ENCODE measurements around the gene NOVA1. TPM values are rescaled to one million over a fixed set of nuclear protein-coding genes. Genes with fewer than 3 reads are reported as not detected.
"Not testable (repeated sequence)": the region's sequence is repeated elsewhere in the genome, so short reads cannot be mapped to it uniquely, and the experiment has no call there.

Gene NOVA1
- 119 and 121 TPM in 2 replicates for polyA plus RNA-seq
- 278 and 387 TPM in 2 replicates for polyA minus RNA-seq

DNA sequence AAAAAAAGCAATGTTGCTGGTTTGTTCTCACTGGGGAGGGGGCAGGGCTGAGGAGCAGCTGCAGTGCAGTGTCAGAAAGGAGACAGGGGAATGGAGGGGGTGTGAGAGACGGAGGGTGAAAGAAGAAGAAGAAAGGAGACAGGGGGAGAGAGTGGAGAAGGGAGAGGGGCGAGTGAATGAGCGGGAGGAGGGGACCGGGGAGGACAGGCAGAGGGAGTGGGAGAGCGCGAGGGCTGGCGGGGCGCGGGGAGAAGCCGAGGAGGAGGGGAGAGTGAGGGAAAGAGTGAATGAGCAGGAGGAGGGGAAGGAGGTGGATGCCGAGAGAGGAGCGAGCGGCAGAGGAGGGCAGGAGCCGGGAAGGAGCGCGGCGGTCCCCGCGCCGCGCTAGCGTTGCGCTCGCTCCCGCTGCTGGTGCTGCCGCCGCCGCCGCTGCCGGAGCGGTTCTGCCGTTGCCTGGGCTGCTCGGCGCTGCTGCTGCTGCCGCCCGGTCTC is at the start of gene NOVA1:
Gene NOVA1 (minus strand): TSS at position 445 of the 492 bp plus-strand sequence. CDS start 597 bp downstream, outside the sequence.
- H3K4me3 ChIP-seq (ENCODE audit: low read length): peak within 1 kb of the TSS; percentile 84
- H3K9ac ChIP-seq (ENCODE audit: low read length): peak within 1 kb of the TSS; percentile 96
- no peaks in the 10 kb centered on the region for H4K20me1 ChIP-seq (ENCODE audit: insufficient read depth)
- no peaks in the 10 kb centered on the region for H3K9me3 ChIP-seq (ENCODE audit: low read length)
- TF ChIP-seq, protein P1, sequence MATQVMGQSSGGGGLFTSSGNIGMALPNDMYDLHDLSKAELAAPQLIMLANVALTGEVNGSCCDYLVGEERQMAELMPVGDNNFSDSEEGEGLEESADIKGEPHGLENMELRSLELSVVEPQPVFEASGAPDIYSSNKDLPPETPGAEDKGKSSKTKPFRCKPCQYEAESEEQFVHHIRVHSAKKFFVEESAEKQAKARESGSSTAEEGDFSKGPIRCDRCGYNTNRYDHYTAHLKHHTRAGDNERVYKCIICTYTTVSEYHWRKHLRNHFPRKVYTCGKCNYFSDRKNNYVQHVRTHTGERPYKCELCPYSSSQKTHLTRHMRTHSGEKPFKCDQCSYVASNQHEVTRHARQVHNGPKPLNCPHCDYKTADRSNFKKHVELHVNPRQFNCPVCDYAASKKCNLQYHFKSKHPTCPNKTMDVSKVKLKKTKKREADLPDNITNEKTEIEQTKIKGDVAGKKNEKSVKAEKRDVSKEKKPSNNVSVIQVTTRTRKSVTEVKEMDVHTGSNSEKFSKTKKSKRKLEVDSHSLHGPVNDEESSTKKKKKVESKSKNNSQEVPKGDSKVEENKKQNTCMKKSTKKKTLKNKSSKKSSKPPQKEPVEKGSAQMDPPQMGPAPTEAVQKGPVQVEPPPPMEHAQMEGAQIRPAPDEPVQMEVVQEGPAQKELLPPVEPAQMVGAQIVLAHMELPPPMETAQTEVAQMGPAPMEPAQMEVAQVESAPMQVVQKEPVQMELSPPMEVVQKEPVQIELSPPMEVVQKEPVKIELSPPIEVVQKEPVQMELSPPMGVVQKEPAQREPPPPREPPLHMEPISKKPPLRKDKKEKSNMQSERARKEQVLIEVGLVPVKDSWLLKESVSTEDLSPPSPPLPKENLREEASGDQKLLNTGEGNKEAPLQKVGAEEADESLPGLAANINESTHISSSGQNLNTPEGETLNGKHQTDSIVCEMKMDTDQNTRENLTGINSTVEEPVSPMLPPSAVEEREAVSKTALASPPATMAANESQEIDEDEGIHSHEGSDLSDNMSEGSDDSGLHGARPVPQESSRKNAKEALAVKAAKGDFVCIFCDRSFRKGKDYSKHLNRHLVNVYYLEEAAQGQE (IDR thresholded peaks at IDR 0.05; ENCODE audit: borderline replicate concordance): peak; percentile 82
- TF ChIP-seq, protein P2, sequence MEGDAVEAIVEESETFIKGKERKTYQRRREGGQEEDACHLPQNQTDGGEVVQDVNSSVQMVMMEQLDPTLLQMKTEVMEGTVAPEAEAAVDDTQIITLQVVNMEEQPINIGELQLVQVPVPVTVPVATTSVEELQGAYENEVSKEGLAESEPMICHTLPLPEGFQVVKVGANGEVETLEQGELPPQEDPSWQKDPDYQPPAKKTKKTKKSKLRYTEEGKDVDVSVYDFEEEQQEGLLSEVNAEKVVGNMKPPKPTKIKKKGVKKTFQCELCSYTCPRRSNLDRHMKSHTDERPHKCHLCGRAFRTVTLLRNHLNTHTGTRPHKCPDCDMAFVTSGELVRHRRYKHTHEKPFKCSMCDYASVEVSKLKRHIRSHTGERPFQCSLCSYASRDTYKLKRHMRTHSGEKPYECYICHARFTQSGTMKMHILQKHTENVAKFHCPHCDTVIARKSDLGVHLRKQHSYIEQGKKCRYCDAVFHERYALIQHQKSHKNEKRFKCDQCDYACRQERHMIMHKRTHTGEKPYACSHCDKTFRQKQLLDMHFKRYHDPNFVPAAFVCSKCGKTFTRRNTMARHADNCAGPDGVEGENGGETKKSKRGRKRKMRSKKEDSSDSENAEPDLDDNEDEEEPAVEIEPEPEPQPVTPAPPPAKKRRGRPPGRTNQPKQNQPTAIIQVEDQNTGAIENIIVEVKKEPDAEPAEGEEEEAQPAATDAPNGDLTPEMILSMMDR (IDR thresholded peaks at IDR 0.05; ENCODE audit: poor library complexity, severe bottlenecking): peak; percentile 29
- TF ChIP-seq RAD21 (conservative IDR thresholded peaks at IDR 0.05): peak; percentile 61
- peak; percentile 72 for TF ChIP-seq TAF1 (IDR thresholded peaks at IDR 0.05; ENCODE audit: low read depth)
- TF ChIP-seq EZH2 (IDR thresholded peaks at IDR 0.05; ENCODE audit: borderline replicate concordance, insufficient read depth, low read length, poor library complexity, severe bottlenecking): no peak
- peak; percentile 33 for TF ChIP-seq MXI1 (conservative IDR thresholded peaks at IDR 0.05; ENCODE audit: poor library complexity, severe bottlenecking)
- TF ChIP-seq EP300 (conservative IDR thresholded peaks at IDR 0.05; ENCODE audit: poor library complexity, severe bottlenecking): peak; percentile 68
- TF ChIP-seq SMC3 (conservative IDR thresholded peaks at IDR 0.05; ENCODE audit: poor library complexity): peak; percentile 67
- TF ChIP-seq POLR2AphosphoS5 (IDR thresholded peaks at IDR 0.05): peak; percentile 92
- H3K79me2 ChIP-seq (replicated peaks; ENCODE audit: insufficient read depth, low read length): peaks cover 42% of the 10 kb centered on the region
- peak within 1 kb of the TSS; percentile 99 for H3K27ac ChIP-seq (ENCODE audit: low read length)
- no peaks in the 10 kb centered on the region for H3K36me3 ChIP-seq (ENCODE audit: insufficient read depth, low read length)
- H3K4me2 ChIP-seq (ENCODE audit: low read length): peak within 1 kb of the TSS; percentile 81
- peak within 1 kb of the TSS; percentile 77 for H2AFZ ChIP-seq (ENCODE audit: low read depth, low read length)
- no peaks in the 10 kb centered on the region for H3F3A ChIP-seq (ENCODE audit: insufficient read depth, low read length, poor library complexity, severe bottlenecking)
- H3K9me2 ChIP-seq (ENCODE audit: insufficient read depth, low read length): no peaks in the 10 kb centered on the region
- no peaks in the 10 kb centered on the region for H3K27me3 ChIP-seq (ENCODE audit: insufficient read depth, low read depth, low read length)

DNA sequence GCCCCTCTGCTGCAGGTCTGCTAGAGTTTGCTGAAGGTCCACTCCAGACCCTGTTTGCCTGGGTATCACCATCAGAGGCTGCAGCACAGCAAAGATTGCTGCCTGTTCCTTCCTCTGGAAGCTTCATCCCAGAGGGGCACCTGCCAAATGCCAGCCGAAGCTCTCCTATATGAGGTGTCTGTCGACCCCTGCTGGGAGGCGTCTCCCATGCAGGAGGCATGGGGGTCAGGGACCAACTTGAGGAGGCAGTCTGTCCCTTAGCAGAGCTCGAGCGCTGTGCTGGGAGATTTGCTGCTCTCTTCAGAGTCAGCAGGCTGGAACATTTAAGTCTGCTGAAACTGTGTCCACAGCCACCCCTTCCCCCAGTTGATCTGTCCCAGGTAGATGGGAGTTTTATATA is 47.2 kb upstream of the NOVA1 start:
- H3K9me2 ChIP-seq (ENCODE audit: insufficient read depth, low read length); H4K20me1 ChIP-seq (ENCODE audit: insufficient read depth); H3K9me3 ChIP-seq (ENCODE audit: low read length); H2AFZ ChIP-seq (ENCODE audit: low read depth, low read length); H3K4me3 ChIP-seq (ENCODE audit: low read length); H3K36me3 ChIP-seq (ENCODE audit: insufficient read depth, low read length); H3K27ac ChIP-seq (ENCODE audit: low read length); H3K4me2 ChIP-seq (ENCODE audit: low read length); H3K79me2 ChIP-seq (replicated peaks; ENCODE audit: insufficient read depth, low read length); H3K9ac ChIP-seq (ENCODE audit: low read length); H3K27me3 ChIP-seq (ENCODE audit: insufficient read depth, low read depth, low read length); H3F3A ChIP-seq (ENCODE audit: insufficient read depth, low read length, poor library complexity, severe bottlenecking): not testable (repeated sequence)

Measured in neural cell (in vitro differentiated cells).